HepG2 (cell line): ENCODE measurements around the gene ATP5MK. TPM values are rescaled to one million over a fixed set of nuclear protein-coding genes. Genes with fewer than 3 reads are reported as not detected.
A peak's percentile ranks its signal among the peaks of the same experiment; 100 is the strongest.

Experiments
- ARNT ChIP-seq: fragments of 450-650 bp; IDR thresholded peaks from 2 replicates; pipeline ENCODE4 v1.6.1; 2017
- GABPA ChIP-seq, 2 experiments: IDR thresholded peaks; 2 replicates each; pipeline ENCODE4 v1.6.1; 2011 to 2016; ENCODE audit warnings: low read depth in 2 of 2, low read length in 1 of 2, missing biosample characterization in 1 of 2, missing genetic modification characterization in 1 of 2
- HOXA3 ChIP-seq: sonication (generic); formaldehyde crosslinking; IDR thresholded peaks from 2 replicates; pipeline ENCODE4 v1.5.0; 2020; ENCODE audit warnings: missing genetic modification reagents
- KLF9 ChIP-seq: IDR thresholded peaks from 2 replicates; pipeline ENCODE4 v1.6.1; 2016; ENCODE audit warnings: low read depth
- MBD4 ChIP-seq: IDR thresholded peaks from 2 replicates; pipeline ENCODE4 v1.6.1; 2012; ENCODE audit warnings: low read length, inconsistent platforms, borderline replicate concordance
- NR2C2 ChIP-seq: sonication (generic); formaldehyde crosslinking; IDR thresholded peaks from 2 replicates; pipeline ENCODE4 v1.4.0; 2020; ENCODE audit warnings: missing genetic modification reagents, mild to moderate bottlenecking, moderate library complexity, borderline replicate concordance
- TRAFD1 ChIP-seq: sonication (generic); formaldehyde crosslinking; IDR thresholded peaks from 2 replicates; pipeline ENCODE4 v1.5.1; 2020; ENCODE audit warnings: missing genetic modification reagents, mild to moderate bottlenecking, borderline replicate concordance
- ZNF142 ChIP-seq: sonication (generic); formaldehyde crosslinking; IDR thresholded peaks from 2 replicates; pipeline ENCODE4 v1.4.0; 2020; ENCODE audit warnings: missing genetic modification reagents
- ZNF263 ChIP-seq: sonication (generic); formaldehyde crosslinking; IDR thresholded peaks from 2 replicates; pipeline ENCODE4 v1.4.0; 2020; ENCODE audit warnings: missing genetic modification reagents
- ZNF382 ChIP-seq: sonication (generic); formaldehyde crosslinking; IDR thresholded peaks from 2 replicates; pipeline ENCODE4 v1.5.0; 2020; ENCODE audit warnings: missing genetic modification reagents, mild to moderate bottlenecking, borderline replicate concordance
- ZNF563 ChIP-seq: sonication (generic); formaldehyde crosslinking; IDR thresholded peaks from 2 replicates; pipeline ENCODE4 v1.8.0; 2022; ENCODE audit warnings: mild to moderate bottlenecking, moderate library complexity, missing genetic modification reagents
- polyA plus RNA-seq, 8 experiments: library from polyadenylated mRNA; depleted of rRNA in 3 of 8; stranded (reverse) in 7 of 8; unstranded in 1 of 8; fragments of >200 nt; fragmentation: Illumina TruSeq in 4 of 8; extraction: Trizol in 4 of 8; gene quantifications; 2 replicates each; pipeline versions ENCODE4 v1.2.1 to v1.2.3, GENCODE V29; 2011 to 2016; ENCODE audit warnings: low read depth in 4 of 8, missing spikeins in 1 of 8, mixed read lengths in 1 of 8; ENCODE audit not compliant: insufficient read depth in 1 of 8
- total RNA-seq, 5 experiments: library from RNA; depleted of rRNA; stranded (reverse); fragments of >200 nt; fragmentation: Illumina TruSeq; extraction: Trizol; gene quantifications; 2 replicates each; pipeline ENCODE4 v1.2.3, GENCODE V29; 2016; ENCODE audit warnings: low read depth in 1 of 5
- TF ChIP-seq, protein P1 (sequence below): IDR thresholded peaks from 2 replicates; pipeline ENCODE4 v1.6.1; 2018; ENCODE audit warnings: missing genetic modification reagents
- TF ChIP-seq, protein P2 (sequence below): sonication (generic); formaldehyde crosslinking; IDR thresholded peaks from 2 replicates; pipeline ENCODE4 v1.9.0; 2021; ENCODE audit warnings: missing genetic modification reagents, borderline replicate concordance
- TF ChIP-seq, protein P3 (sequence below): sonication (generic); formaldehyde crosslinking; IDR thresholded peaks from 2 replicates; pipeline ENCODE4 v1.4.0; 2020; ENCODE audit warnings: missing genetic modification reagents, borderline replicate concordance

The ATP5MK gene
- total and polyA plus RNA-seq, 2 of the 13 experiments (the other 11 are each of a cell fraction or from before 2014, with no cell fraction given), result 312 to 517 TPM

DNA sequence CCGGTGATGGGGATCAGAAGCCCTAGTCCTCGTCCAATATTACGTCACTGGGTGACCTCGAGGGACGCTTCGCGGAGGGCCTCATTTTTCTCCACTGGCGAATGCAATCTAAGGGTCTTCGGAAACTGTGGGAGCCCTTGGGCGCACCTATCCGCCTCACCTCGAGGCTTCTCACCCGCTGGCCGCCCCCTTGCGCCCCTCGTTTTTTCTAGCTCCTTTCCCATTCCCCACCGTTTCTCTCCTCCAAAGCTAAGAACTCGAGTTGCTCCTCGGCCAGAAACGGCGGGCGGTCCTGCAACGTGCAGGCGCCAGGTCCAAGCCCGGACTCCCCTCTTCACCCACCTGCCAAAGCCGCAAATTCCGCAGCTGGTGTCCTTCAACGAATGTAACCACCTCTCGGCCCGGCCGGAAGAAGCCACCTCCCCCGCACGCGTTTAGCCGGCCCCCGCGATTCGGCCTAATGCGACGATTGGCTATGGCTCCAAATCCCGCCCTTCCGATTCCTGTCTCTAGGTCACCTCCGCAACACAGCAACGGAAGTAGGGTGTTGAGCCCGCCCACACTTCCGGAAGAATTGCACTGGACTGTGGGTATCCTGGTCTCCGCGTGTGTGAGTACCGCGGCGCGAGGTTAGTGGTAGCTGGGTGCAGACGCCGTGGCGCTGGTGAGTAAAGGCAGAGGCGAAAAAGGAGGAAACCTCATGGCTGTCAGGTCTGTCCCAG is at the start of gene ATP5MK, which contains the start of gene PDCD11 (continued):
- TF ChIP-seq TRAFD1 (CRISPR knock-in tag) (no peak), ZNF382 (CRISPR knock-in tag) (no peak), HOXA3 (peak; percentile 67; the same call in 1 of the 2 replicates), GABPA (IDR thresholded peaks at IDR 0.05; ENCODE audit: low read depth, low read length) (peak; percentile 97), GABPA (CRISPR knock-in tag; IDR thresholded peaks at IDR 0.05; ENCODE audit: low read depth) (peak; percentile 99), ZNF263 (CRISPR knock-in tag) (no peak), NR2C2 (CRISPR knock-in tag) (peak; percentile 82; the same call in 1 of the 2 replicates), MBD4 (no peak), ZNF142 (CRISPR knock-in tag) (0 out of 2 replicates have a peak, but pooled peaks have one; percentile 57), ZNF563 (CRISPR knock-in tag) (peak; percentile 58; the same call in 1 of the 2 replicates), KLF9 (CRISPR knock-in tag) (no peak), ARNT (no peak)
- TF ChIP-seq, protein P1, sequence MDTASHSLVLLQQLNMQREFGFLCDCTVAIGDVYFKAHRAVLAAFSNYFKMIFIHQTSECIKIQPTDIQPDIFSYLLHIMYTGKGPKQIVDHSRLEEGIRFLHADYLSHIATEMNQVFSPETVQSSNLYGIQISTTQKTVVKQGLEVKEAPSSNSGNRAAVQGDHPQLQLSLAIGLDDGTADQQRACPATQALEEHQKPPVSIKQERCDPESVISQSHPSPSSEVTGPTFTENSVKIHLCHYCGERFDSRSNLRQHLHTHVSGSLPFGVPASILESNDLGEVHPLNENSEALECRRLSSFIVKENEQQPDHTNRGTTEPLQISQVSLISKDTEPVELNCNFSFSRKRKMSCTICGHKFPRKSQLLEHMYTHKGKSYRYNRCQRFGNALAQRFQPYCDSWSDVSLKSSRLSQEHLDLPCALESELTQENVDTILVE (CRISPR knock-in tag), result peak; percentile 72; the same call in 1 of the 2 replicates
- TF ChIP-seq, protein P2, sequence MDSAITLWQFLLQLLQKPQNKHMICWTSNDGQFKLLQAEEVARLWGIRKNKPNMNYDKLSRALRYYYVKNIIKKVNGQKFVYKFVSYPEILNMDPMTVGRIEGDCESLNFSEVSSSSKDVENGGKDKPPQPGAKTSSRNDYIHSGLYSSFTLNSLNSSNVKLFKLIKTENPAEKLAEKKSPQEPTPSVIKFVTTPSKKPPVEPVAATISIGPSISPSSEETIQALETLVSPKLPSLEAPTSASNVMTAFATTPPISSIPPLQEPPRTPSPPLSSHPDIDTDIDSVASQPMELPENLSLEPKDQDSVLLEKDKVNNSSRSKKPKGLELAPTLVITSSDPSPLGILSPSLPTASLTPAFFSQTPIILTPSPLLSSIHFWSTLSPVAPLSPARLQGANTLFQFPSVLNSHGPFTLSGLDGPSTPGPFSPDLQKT (CRISPR knock-in tag), result no peak
- TF ChIP-seq, protein P3, sequence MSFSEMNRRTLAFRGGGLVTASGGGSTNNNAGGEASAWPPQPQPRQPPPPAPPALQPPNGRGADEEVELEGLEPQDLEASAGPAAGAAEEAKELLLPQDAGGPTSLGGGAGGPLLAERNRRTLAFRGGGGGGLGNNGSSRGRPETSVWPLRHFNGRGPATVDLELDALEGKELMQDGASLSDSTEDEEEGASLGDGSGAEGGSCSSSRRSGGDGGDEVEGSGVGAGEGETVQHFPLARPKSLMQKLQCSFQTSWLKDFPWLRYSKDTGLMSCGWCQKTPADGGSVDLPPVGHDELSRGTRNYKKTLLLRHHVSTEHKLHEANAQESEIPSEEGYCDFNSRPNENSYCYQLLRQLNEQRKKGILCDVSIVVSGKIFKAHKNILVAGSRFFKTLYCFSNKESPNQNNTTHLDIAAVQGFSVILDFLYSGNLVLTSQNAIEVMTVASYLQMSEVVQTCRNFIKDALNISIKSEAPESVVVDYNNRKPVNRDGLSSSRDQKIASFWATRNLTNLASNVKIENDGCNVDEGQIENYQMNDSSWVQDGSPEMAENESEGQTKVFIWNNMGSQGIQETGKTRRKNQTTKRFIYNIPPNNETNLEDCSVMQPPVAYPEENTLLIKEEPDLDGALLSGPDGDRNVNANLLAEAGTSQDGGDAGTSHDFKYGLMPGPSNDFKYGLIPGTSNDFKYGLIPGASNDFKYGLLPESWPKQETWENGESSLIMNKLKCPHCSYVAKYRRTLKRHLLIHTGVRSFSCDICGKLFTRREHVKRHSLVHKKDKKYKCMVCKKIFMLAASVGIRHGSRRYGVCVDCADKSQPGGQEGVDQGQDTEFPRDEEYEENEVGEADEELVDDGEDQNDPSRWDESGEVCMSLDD (CRISPR knock-in tag), result 0 out of 2 replicates have a peak, but pooled peaks have one; percentile 38
